SK-N-SH (cell line): Measurements from ENCODE around the gene RDX. TPM values are rescaled to one million over a fixed set of nuclear protein-coding genes. Genes with fewer than 3 reads are reported as not detected.

ENCODE experiments used
- CTCF ChIA-PET: fragments of 300-600, 350-600 bp; formaldehyde crosslinking; extraction: SDS; loops from one replicate; lab custom pipeline; 2021; lab: Yijun Ruan, JAX
- POLR2A ChIA-PET: fragments of 350-600 bp; sonication (Branson Sonifier 250); formaldehyde crosslinking; extraction: SDS; loops from one replicate; lab custom pipeline; 2020; ENCODE audit warnings: antibody characterized with exemption, inconsistent platforms; lab: Yijun Ruan, JAX
- DNase-seq: peaks from one replicate; pipeline ENCODE4 v3.0.0; 2012
- H2AFZ ChIP-seq: fragments of 200-600 bp; sonication (generic); 2 replicates; pipeline ENCODE4 v1.8.1; 2016; ENCODE audit warnings: antibody characterized with exemption, mild to moderate bottlenecking, low read depth
- H3F3A ChIP-seq: fragments of 200-600 bp; sonication (generic); replicated peaks from 2 replicates; pipeline ENCODE3; 2016; ENCODE audit warnings: antibody characterized with exemption, mild to moderate bottlenecking; ENCODE audit not compliant: insufficient read depth
- H3K27ac ChIP-seq, 2 experiments: fragments of 200-500 bp in 1 of 2; fragments of 200-600 bp in 1 of 2; sonication (Bioruptor generic) in 1 of 2; sonication (generic), shearing (Covaris generic) in 1 of 2; 2 replicates each; pipeline versions ENCODE4 v1.5.1 to v1.6.1; 2014 to 2016; ENCODE audit warnings: low read depth in 2 of 2, inconsistent platforms in 1 of 2, low read length in 1 of 2, mild to moderate bottlenecking in 1 of 2, mixed read lengths in 1 of 2
- H3K27me3 ChIP-seq: fragments of 200-600 bp; sonication (generic), shearing (Covaris generic); 2 replicates; pipeline ENCODE4 v1.6.1; 2016; ENCODE audit warnings: mixed run types; ENCODE audit not compliant: insufficient read depth
- H3K36me3 ChIP-seq, 2 experiments: fragments of 200-500 bp in 1 of 2; fragments of 200-600 bp in 1 of 2; sonication (Bioruptor generic) in 1 of 2; sonication (generic) in 1 of 2; replicated peaks in 1 of 2; 2 replicates each; pipeline versions ENCODE3 to v1.5.1; 2014 to 2016; ENCODE audit warnings: low read length in 1 of 2, mild to moderate bottlenecking in 1 of 2; ENCODE audit not compliant: insufficient read depth in 2 of 2, control insufficient read depth in 1 of 2
- H3K4me1 ChIP-seq, 2 experiments: fragments of 200-500 bp in 1 of 2; fragments of 200-600 bp in 1 of 2; sonication (Bioruptor generic) in 1 of 2; sonication (generic), shearing (Covaris generic) in 1 of 2; 2 replicates each; pipeline versions ENCODE4 v1.5.1 to v1.6.1; 2014 to 2016; ENCODE audit warnings: low read depth in 1 of 2, low read length in 1 of 2, mixed run types in 1 of 2; ENCODE audit not compliant: insufficient read depth in 2 of 2, control insufficient read depth in 1 of 2
- H3K4me2 ChIP-seq: fragments of 200-600 bp; sonication (generic), shearing (Covaris generic); 2 replicates; pipeline ENCODE4 v1.6.1; 2017; ENCODE audit warnings: mixed run types
- H3K4me3 ChIP-seq, 2 experiments: fragments of 200-500 bp in 1 of 2; fragments of 200-600 bp in 1 of 2; sonication (Bioruptor generic) in 1 of 2; sonication (generic), shearing (Covaris generic) in 1 of 2; 2 replicates each; pipeline versions ENCODE4 v1.5.1 to v1.8.1; 2014 to 2016; ENCODE audit warnings: low read depth in 2 of 2, inconsistent platforms in 1 of 2, low read length in 1 of 2, mild to moderate bottlenecking in 1 of 2, mixed read lengths in 1 of 2, moderate library complexity in 1 of 2
- H3K79me2 ChIP-seq: fragments of 200-600 bp; sonication (generic); 2 replicates; pipeline ENCODE4 v1.8.1; 2017; ENCODE audit warnings: mild to moderate bottlenecking; ENCODE audit not compliant: insufficient read depth
- H3K9ac ChIP-seq: fragments of 200-600 bp; sonication (generic); 2 replicates; pipeline ENCODE4 v1.6.1; 2017; ENCODE audit warnings: mixed run types
- H3K9me2 ChIP-seq: fragments of 200-600 bp; sonication (generic); 2 replicates; pipeline ENCODE4 v1.6.1; 2017; ENCODE audit warnings: mixed run types
- H3K9me3 ChIP-seq: fragments of 200-600 bp; sonication (generic); 2 replicates; pipeline ENCODE4 v1.6.1; 2017; ENCODE audit warnings: mixed run types, mild to moderate bottlenecking, moderate library complexity
- H4K20me1 ChIP-seq: fragments of 200-600 bp; sonication (generic); 2 replicates; pipeline ENCODE4 v1.6.1; 2017; ENCODE audit warnings: mild to moderate bottlenecking, mixed run types; ENCODE audit not compliant: insufficient read depth
- CHD2 ChIP-seq: fragments of 150-350 bp; IDR thresholded peaks from 2 replicates; pipeline ENCODE4 v1.6.1; 2018; ENCODE audit warnings: low read length; ENCODE audit not compliant: partially characterized antibody
- FOXJ3 ChIP-seq: sonication (generic); formaldehyde crosslinking; IDR thresholded peaks from 2 replicates; pipeline ENCODE4 v1.5.1; 2020; ENCODE audit warnings: mild to moderate bottlenecking, missing genetic modification reagents
- GABPA ChIP-seq: IDR thresholded peaks from 2 replicates; pipeline ENCODE4 v1.4.0; 2012; ENCODE audit warnings: low read depth, mild to moderate bottlenecking
- GATA2 ChIP-seq: sonication (generic); formaldehyde crosslinking; IDR thresholded peaks from 2 replicates; pipeline ENCODE4 v1.5.0; 2020; ENCODE audit warnings: mild to moderate bottlenecking, missing genetic modification reagents
- JUND ChIP-seq: IDR thresholded peaks from 2 replicates; pipeline ENCODE4 v1.4.0; 2012
- NFIC ChIP-seq: IDR thresholded peaks from 2 replicates; pipeline ENCODE4 v1.4.0; 2012; ENCODE audit warnings: borderline replicate concordance
- RAD21 ChIP-seq: IDR thresholded peaks from 2 replicates; pipeline ENCODE4 v1.6.1; 2012; ENCODE audit warnings: mild to moderate bottlenecking, low read length
- RXRA ChIP-seq: IDR thresholded peaks from 2 replicates; pipeline ENCODE4 v1.4.0; 2012; ENCODE audit warnings: low read depth, mild to moderate bottlenecking, borderline replicate concordance
- SIN3A ChIP-seq: IDR thresholded peaks from 2 replicates; pipeline ENCODE4 v1.6.1; 2012; ENCODE audit warnings: low read depth, mild to moderate bottlenecking, low read length, moderate library complexity, borderline replicate concordance
- TEAD4 ChIP-seq: IDR thresholded peaks from 2 replicates; pipeline ENCODE4 v1.4.0; 2012; ENCODE audit warnings: mild to moderate bottlenecking, borderline replicate concordance; ENCODE audit not compliant: insufficient read depth
- USF1 ChIP-seq: IDR thresholded peaks from 2 replicates; pipeline ENCODE4 v1.4.0; 2012; ENCODE audit warnings: low read depth, borderline replicate concordance
- WGBS: methylation state at CpG from one replicate; pipeline ENCODE4 v1.1.6; 2017; ENCODE audit warnings: low lambda C conversion rate; 5-methylcytosine and 5-hydroxymethylcytosine counted together
- polyA plus RNA-seq, 3 experiments: library from polyadenylated mRNA; depleted of rRNA; stranded (reverse); fragments of >200 nt; gene quantifications; 2 replicates each; pipeline ENCODE4 v1.2.3, GENCODE V29; 2012
- TF ChIP-seq, protein P1 (sequence below): IDR thresholded peaks from 2 replicates; pipeline ENCODE4 v1.4.0; 2012; ENCODE audit warnings: low read depth, borderline replicate concordance
- TF ChIP-seq, protein P2 (sequence below): IDR thresholded peaks from 2 replicates; pipeline ENCODE4 v1.6.1; 2012; ENCODE audit warnings: mild to moderate bottlenecking, low read depth, low read length, moderate library complexity
- TF ChIP-seq, protein P3 (sequence below): fragments of 150-350 bp; IDR thresholded peaks from 2 replicates; pipeline ENCODE4 v1.6.1; 2017; ENCODE audit warnings: antibody characterized with exemption, low read length, low read depth, borderline replicate concordance

Gene RDX
- polyA plus RNA-seq, 1 of the 3 experiments (the other 2 are of a cell fraction), result 29.4 TPM

- no peak for TF ChIP-seq NFIC
- TF ChIP-seq JUND, result no peak
- H3F3A ChIP-seq, result peaks cover 10% of the 10 kb centered on the region
- H3K9me3 ChIP-seq, result no peaks in the 10 kb centered on the region
- H3K4me1 ChIP-seq, result peaks cover 0 to 8% of the 10 kb centered on the region in 2 experiments; a peak in 1 of 4 replicates
- no peaks in the 10 kb centered on the region for H3K9me2 ChIP-seq
- H3K79me2 ChIP-seq, result peaks cover 47% of the 10 kb centered on the region
- CTCF ChIA-PET, result no interaction called here
- no peak overlapping the region for H3K4me3 ChIP-seq
- 100% methylated on average over 1 of the region's 1 CpG for WGBS
- no peaks in the 10 kb centered on the region for H4K20me1 ChIP-seq
- H3K9ac ChIP-seq, result no peak overlapping the region
- H2AFZ ChIP-seq, result no peak overlapping the region
- no peaks in the 10 kb centered on the region for H3K27me3 ChIP-seq
- H3K4me2 ChIP-seq, result no peak overlapping the region
- DNase-seq, result no peak
- peaks cover 7 to 55% of the 10 kb centered on the region in 2 experiments for H3K36me3 ChIP-seq
- H3K27ac ChIP-seq, result no peak overlapping the region
- POLR2A ChIA-PET, result no interaction called here
Observed at GRCh38 chr11:110243791-110244190, 52.6 kb downstream of the RDX start.

- Histone ChIP-seq H3K9me3 (no peaks in the 10 kb centered on the region), H3K4me3 (no peak overlapping the region), H3K27ac (no peak overlapping the region), H4K20me1 (no peaks in the 10 kb centered on the region), H3K4me2 (no peak overlapping the region), H2AFZ (no peak overlapping the region), H3K27me3 (no peaks in the 10 kb centered on the region), H3K79me2 (peaks cover 55% of the 10 kb centered on the region), H3K4me1 (peaks cover 0 to 8% of the 10 kb centered on the region in 2 experiments; a peak in 1 of 4 replicates), H3K9me2 (no peaks in the 10 kb centered on the region), H3K36me3 (peaks cover 6 to 55% of the 10 kb centered on the region in 2 experiments), H3F3A (peaks cover 6% of the 10 kb centered on the region), H3K9ac (no peak overlapping the region)
- CTCF ChIA-PET, result interaction anchor here (0.6 kb wide), 1 partner anchor 32 kb away, joined by 3 read pairs; no protein-coding TSS in a partner anchor
- no peak for DNase-seq
- no peak for TF ChIP-seq USF1
- TF ChIP-seq SIN3A, result no peak
- no peak for TF ChIP-seq CHD2
- TF ChIP-seq, protein P1, sequence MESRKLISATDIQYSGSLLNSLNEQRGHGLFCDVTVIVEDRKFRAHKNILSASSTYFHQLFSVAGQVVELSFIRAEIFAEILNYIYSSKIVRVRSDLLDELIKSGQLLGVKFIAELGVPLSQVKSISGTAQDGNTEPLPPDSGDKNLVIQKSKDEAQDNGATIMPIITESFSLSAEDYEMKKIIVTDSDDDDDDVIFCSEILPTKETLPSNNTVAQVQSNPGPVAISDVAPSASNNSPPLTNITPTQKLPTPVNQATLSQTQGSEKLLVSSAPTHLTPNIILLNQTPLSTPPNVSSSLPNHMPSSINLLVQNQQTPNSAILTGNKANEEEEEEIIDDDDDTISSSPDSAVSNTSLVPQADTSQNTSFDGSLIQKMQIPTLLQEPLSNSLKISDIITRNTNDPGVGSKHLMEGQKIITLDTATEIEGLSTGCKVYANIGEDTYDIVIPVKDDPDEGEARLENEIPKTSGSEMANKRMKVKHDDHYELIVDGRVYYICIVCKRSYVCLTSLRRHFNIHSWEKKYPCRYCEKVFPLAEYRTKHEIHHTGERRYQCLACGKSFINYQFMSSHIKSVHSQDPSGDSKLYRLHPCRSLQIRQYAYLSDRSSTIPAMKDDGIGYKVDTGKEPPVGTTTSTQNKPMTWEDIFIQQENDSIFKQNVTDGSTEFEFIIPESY, result no peak
- TF ChIP-seq GABPA, result no peak
- no peak for TF ChIP-seq JUND
- no peak for TF ChIP-seq GATA2
- TF ChIP-seq, protein P2, sequence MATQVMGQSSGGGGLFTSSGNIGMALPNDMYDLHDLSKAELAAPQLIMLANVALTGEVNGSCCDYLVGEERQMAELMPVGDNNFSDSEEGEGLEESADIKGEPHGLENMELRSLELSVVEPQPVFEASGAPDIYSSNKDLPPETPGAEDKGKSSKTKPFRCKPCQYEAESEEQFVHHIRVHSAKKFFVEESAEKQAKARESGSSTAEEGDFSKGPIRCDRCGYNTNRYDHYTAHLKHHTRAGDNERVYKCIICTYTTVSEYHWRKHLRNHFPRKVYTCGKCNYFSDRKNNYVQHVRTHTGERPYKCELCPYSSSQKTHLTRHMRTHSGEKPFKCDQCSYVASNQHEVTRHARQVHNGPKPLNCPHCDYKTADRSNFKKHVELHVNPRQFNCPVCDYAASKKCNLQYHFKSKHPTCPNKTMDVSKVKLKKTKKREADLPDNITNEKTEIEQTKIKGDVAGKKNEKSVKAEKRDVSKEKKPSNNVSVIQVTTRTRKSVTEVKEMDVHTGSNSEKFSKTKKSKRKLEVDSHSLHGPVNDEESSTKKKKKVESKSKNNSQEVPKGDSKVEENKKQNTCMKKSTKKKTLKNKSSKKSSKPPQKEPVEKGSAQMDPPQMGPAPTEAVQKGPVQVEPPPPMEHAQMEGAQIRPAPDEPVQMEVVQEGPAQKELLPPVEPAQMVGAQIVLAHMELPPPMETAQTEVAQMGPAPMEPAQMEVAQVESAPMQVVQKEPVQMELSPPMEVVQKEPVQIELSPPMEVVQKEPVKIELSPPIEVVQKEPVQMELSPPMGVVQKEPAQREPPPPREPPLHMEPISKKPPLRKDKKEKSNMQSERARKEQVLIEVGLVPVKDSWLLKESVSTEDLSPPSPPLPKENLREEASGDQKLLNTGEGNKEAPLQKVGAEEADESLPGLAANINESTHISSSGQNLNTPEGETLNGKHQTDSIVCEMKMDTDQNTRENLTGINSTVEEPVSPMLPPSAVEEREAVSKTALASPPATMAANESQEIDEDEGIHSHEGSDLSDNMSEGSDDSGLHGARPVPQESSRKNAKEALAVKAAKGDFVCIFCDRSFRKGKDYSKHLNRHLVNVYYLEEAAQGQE, result no peak
- TF ChIP-seq, protein P3, sequence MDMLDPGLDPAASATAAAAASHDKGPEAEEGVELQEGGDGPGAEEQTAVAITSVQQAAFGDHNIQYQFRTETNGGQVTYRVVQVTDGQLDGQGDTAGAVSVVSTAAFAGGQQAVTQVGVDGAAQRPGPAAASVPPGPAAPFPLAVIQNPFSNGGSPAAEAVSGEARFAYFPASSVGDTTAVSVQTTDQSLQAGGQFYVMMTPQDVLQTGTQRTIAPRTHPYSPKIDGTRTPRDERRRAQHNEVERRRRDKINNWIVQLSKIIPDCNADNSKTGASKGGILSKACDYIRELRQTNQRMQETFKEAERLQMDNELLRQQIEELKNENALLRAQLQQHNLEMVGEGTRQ, result no peak
- no peak for TF ChIP-seq TEAD4
- no peak for TF ChIP-seq FOXJ3 (CRISPR knock-in tag)
- no peak for TF ChIP-seq RXRA
- TF ChIP-seq RAD21, result no peak
- POLR2A ChIA-PET, result no interaction called here
Observed at GRCh38 chr11:110242746-110243145, 53.7 kb downstream of the RDX start.
